HG03064 (cell line): Measurements from ENCODE around the gene ESR2.
"Not testable (repeated sequence)": the region's sequence is repeated elsewhere in the genome, so short reads cannot be mapped to it uniquely, and the experiment has no call there.

ENCODE experiments used
- ATAC-seq: cut with Tn5 transposase; IDR thresholded peaks from one replicate; pipeline ENCODE4 v1.9.1; 2021; ENCODE audit warnings: low read depth; ENCODE audit not compliant: unreplicated experiment

Gene ESR2

GRCh38 chr14:64201921-64202545, 92.1 kb downstream of the ESR2 start:
- ATAC-seq: no peak

DNA sequence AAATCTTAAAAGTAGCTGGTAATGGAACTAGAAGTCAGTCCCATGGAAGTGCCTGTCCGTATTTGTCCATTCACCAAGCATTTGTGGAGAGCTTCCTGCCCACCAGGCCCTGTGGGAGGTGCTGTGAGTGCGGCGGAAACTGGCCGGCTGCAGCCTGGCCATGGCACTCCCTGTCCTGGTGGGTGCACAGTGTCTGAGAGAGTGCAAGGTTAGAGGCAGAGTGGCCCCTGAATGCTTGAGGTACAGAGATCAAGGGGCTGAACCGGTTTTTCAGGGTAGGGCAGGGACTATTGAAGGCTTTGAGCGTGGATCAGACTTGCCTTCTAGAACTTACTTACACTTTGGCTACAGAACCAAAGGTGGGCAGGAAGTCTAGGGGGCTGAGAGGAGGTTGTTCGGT, 92.9 kb downstream of the ESR2 start:
- ATAC-seq: no peak

DNA sequence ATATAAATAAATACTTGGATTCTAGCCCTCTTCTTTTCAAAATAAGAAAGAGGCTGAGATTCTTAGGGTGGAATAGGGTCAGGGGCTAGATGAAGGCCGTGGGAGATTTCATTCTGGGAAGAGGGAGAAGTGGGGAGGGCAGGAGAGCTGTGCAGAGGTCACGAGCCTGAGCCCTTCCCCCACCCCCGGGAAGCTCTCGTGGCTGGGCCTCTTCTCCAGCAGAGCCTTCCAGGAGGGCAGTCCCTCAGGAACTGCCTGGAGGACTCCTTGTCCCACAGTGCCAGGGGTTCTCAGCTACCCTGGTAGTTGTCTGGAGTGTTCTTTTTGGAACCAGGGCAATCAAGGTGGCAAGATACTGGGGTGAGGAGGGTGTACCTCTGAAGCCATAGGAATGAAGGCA, 94.0 kb downstream of the ESR2 start:
- ATAC-seq: no peak

- ATAC-seq: no peak
Observed at GRCh38 chr14:64198486-64198885, 95.7 kb downstream of the ESR2 start.

DNA sequence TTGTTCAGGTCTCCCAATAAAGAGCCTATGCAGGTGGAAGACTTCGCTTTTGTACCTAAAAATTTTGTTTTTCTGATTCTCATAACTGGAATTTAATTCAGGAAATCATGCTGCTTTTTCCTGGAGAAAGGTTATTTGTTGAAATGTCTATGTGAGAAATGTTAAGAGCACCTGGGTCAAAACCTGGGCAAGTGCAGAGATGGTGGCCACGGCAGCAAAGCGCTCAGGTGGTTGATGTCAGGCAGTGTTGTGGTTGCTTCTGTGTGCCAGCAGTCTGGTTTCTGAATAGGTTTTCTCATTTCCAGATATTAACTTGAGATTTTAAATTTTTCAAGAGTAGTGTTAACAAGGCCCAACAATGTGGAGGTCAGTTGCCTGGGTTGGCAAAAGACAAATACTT, 96.2 kb downstream of the ESR2 start:
- ATAC-seq: no peak

GRCh38 chr14:64196814-64197411, 97.3 kb downstream of the ESR2 start:
- no peak for ATAC-seq

- ATAC-seq: no peak
Observed at GRCh38 chr14:64196056-64196455, 98.1 kb downstream of the ESR2 start.

DNA sequence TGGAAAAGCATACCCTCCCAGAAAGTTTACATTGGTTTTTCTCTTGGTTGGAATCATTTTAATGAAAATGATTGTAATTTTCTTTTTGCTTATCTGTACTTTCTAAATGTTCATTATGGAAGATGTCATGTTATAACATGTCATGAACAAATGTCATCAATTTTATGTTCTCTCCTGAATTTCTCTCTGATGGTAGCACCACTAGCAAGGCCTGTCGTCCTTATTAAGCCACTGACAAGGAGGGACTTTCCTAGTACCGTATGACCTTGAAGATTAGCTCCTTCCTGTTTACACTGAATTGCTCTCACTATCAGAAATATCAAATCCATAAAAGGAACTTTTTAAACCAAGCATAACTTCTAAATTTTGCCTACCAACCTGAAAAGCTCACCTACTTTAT, 99.0 kb downstream of the ESR2 start:
- ATAC-seq: peak; percentile 63

DNA sequence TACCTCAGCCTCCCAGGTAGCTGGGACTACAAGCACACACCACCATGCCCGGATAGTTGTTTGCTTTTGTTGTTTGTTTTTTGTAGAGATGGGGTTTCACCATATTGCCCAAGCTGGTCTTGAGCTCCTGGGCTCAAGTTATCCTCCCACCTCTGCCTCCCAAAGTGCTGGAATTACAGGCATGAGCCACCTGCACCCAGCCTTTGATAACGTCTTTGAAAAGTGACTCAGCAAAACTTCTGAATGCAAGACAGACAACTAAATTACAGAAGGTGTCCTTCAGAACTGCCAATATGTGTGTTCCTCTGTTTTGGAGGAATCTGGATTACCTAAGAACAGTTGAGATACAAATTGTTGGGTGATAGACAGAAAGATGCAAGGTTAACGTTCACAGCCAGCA, 99.8 kb downstream of the ESR2 start:
- no peak for ATAC-seq

GRCh38 chr14:64193821-64194220, 100.3 kb downstream of the ESR2 start:
- ATAC-seq: no peak

GRCh38 chr14:64191756-64192155, 102.4 kb downstream of the ESR2 start:
- ATAC-seq: no peak

DNA sequence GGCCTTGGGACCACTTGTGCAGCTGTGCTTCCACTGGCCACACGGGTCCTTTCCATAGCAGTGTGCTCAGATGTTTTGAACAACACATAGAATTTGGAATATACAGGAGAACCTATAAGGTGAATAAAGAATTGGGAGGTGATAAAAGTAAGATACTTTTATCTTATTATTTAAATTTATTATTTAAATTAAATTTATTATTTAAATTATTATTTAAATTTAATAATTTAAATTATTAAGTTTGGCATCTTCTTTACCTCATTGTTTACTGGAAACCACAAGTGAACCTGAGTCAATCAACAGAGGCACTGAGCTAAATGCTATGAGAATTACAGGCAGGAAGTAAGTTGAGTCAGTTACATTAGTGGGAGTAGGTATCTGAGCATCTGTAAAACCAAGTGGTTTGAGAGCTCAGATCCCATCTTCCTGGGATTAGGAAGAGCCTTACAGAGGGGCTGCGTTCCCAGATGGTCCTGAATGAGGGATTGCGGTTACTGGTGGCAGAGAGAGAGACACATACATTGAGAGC, 103.1 kb downstream of the ESR2 start:
- ATAC-seq: no peak

DNA sequence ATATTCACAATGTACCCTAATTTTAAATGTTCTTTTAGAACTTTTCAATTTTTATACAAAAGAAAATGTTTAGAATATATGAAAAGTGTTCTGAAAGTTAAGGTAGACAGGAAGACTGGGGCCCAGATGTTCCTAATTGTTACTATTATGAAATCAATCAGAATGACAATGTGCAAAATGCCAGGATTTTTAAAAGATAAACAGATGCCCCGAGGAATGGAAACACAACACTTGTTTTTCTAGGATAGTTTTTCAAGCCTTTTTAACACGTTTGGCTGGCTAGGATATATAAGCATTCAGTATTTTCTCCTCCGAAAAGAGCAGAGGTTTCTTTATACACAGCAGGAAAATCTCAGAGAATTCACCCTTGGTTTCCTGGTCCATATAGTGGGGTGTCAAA, 106.8 kb downstream of the ESR2 start:
- ATAC-seq: no peak

DNA sequence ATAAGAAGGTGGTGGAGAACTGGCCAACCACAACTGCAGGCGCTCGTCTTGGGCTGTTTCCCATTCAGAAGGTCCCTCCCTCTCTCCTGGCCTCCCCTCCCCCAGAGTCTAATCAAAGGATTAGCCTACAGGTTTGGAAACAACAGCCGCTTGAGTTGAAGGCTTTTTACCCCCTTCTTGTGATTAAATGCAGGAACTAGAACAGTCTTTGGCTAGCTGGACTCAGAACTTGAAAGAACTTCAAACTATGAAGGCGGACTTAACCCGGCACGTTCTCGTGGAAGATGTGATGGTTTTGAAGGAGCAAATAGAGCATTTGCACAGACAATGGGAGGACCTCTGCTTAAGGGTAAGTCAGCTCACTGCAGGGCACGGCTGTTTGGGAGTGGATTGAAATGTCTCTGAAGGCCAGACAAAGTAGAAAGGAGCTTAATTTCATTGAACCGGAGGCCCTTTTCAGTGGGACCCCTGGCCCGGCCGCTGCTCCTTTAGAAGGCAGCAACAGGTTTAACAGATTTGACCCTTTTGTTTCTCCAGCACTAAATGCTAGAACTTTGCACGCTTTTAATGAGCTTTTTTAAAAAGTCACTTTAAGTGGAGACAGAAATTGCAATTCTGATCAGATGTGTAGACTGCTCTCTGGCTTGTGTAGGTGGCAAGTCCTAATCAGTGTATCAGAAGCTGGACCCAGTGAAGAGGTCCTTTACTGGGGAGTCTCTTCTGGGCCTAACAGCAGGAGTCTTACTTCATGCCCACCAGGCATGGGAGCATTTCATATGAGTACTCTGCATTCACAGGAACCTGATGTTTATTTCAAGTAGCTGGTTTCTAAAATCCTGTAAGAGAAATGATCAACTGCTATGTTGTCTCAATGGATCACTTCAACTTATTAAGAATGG, 107.7 kb downstream of the ESR2 start:
- no peak for ATAC-seq

GRCh38 chr14:64185184-64185583, 109.0 kb downstream of the ESR2 start:
- ATAC-seq: no peak

DNA sequence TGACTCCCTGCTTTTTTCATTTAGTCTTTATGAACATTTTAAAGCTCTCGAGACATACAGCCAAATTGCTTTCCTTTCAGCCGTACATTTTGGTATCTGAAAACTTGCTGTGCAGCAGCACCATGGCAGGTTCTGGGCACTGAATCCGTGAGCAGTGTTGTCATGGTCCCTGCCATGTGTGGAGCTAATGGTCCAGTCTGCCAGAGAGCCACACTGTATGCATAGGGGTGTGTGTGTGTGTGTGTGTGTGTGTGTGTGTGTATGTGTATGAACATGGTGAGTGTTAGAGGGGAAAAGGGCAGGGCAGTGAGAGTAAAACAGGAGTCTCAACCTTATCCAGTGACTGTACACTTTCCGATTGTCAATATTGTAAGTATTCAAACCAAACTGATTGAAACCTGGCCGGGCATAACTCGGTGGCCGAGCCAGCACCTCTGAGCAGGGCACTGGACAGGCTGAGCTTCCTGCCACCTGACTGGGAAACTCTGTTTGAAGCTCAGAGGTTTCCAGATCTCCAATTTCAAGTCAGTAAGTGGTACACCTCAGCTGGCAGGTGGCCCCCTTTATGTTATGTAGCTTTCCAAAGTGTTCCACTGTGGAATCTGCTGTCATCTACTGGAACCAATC, 110.0 kb downstream of the ESR2 start:
- no peak for ATAC-seq

GRCh38 chr14:64182908-64183307, 111.3 kb downstream of the ESR2 start:
- not testable (repeated sequence) for ATAC-seq

GRCh38 chr14:64178814-64179213, 115.4 kb downstream of the ESR2 start:
- ATAC-seq: no peak

DNA sequence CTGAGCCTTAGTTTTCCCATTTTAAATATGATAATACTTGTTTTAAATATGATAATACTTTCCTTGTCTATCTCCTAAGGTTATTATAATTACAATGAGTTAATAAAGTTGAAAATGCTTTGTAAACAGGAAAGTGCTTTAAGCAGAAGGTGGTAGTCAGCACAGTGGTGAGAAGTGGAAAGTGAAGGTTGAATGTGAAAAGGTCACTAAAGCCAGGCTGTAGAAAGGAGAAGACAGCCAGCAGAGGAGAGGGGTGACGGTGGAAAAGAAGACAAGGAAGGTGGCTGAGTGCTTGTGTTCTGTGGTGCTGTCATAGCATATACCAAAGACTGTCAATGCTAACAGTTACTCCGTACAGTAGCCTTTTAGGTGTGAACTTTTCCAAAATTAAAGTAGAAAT, 117.8 kb downstream of the ESR2 start:
- ATAC-seq: no peak

DNA sequence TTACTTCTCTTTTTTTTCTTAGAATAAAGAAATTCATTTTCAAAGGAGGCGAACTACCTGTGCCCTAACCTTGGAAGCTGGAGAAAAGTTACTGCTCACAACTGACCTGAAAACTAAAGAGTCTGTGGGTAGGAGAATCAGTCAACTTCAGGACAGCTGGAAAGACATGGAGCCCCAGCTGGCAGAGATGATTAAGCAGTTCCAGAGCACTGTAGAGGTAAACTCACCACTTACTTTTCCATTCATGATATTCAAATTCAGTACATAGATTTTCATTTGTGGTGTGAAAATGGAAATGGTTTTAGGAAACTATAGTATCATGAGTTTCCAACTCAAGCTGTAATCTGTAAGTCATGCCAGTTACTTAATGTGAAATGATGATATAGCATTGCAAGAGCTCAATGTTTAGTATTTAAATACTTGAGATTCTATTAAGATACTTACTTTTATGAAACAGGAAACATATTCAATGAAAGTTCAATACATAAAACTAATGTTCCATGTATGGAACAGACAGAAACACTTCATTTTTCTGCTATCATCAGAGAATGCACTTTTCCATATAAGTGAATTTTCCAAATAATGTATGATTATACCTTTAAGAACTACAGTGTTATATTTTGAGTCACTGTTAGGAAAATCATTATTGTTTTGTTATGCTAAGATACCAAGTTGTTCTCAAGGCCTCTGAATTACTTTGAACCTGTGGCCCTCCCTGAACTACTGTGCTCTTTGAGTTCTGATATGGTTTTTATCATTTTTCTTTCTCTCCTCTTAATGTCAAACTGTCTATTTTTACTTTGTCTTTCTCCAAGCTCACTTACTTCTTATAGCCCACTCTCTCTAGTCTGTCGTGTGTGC, 119.0 kb downstream of the ESR2 start:
- ATAC-seq: no peak
